Stimulated activated CD4-positive, alpha-beta T cell treated with anti-CD3 and anti-CD28 coated beads, Interleukin-15, amount 100 ng/mL, for 48 hours (primary cell): Measurements from ENCODE around the gene SCCPDH.
"Not testable (repeated sequence)": the region's sequence is repeated elsewhere in the genome, so short reads cannot be mapped to it uniquely, and the experiment has no call there.

Source experiments
- DNase-seq, 2 donors: peaks; one replicate each; pipeline ENCODE4 v3.0.0-alpha.2; 2020; ENCODE audit warnings: low read depth in 2 of 2

Gene SCCPDH

DNA sequence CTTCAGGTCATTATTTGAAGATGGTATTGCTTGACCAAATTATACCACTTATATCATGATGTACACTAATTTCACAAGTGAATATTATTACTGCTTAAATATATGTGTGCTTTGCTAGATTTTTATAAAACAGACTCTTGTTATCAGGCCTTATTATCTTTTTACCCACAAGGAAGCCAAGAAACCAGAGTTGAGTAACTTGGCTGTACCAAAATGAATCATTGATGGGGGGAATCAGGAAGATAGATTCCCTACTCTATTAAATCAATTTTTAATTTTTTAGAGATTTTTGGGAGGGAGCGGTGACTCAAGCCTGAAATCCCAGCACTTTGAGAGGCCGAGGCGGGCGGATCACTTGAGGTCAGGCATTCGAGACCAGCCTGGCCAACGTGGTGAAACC, 16.0 kb upstream of the SCCPDH start:
- no peak for DNase-seq

- no peak for DNase-seq
Observed at GRCh38 chr1:246709196-246709595, 15.0 kb upstream of the SCCPDH start.

- DNase-seq = no peak
Observed at GRCh38 chr1:246709835-246710234, 14.4 kb upstream of the SCCPDH start.

DNA sequence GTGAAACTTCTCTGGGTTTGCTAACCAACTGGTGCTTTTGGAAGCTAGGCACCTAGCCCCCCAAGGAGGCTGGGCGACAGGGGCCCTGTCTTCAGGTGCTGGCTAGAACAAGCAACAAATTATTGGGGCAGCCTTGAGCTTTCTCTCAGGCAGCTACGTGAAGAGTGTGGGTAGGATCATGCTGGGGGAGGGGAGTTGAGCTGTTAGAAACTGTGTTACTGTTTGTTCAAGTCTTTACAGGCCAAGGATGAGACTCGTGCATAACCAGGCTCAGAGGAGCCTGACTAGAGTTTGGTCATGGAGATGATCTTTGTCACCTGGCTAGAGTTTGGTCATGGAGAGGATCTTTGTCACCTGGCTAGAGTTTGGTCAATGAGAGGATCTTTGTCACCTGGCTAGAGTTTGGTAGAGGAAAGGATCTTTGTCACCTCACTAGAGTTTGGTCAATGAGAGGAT, 12.6 kb upstream of the SCCPDH start:
- DNase-seq = no peak

DNA sequence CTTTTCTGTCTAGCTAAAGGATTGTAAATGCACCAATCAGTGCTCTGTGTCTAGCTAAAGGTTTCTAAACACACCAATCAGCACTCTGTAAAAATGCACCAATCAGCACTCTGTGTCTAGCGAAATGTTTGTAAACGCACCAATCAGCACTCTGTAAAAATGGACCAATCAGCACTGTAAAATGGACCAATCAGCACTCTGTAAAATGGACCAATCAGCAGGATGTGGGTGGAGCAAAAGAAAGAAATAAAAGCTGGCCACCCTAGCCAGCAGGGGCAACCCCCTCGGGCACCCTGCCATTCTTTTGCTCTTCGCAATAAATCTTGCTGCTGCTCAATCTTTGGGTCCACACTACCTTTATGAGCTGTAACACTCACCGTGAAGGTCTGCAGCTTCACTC, 11.8 kb upstream of the SCCPDH start:
- not testable (repeated sequence) for DNase-seq

- DNase-seq = not testable (repeated sequence)
Observed at GRCh38 chr1:246719361-246719760, 4.8 kb upstream of the SCCPDH start.

DNA sequence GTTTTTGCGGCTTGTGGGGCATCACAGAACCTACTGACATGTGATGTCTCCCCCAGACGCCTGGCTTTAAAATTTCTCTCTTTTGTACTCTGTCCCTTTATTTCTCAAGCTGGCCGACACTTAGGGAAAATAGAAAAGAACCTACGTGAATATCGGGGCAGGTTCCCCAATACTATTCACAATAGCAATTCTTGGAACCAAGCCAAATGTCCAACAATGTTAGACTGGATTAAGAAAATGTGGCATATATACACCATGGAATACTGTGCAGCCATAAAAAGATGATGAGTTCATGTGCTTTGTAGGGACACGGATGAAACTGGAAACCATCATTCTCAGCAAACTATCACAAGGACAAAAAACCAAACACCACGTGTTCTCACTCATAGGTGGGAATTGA, 3.4 kb upstream of the SCCPDH start:
- DNase-seq = not testable (repeated sequence)

DNA sequence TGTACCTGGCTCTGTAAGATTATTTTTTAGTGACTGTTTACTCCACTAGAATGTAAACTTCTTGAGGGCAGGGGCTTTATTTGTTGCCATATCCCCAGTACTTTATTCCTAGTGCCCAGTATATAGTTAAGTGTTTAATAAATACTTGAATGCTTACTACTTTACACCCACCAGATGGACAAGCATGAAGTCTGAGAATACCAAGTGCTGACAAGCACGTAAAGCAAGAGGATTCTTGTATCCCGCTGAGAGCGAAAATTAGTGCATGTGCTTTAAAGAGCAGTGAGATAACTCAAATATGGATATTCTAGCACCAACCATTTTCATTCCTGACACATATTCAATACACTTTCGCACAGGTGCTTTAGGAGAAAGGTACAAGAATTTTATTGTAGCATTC, 1.5 kb upstream of the SCCPDH start:
- no peak for DNase-seq

- DNase-seq = no peak
Observed at GRCh38 chr1:246724731-246725095, 504 bp downstream of the SCCPDH start.

DNA sequence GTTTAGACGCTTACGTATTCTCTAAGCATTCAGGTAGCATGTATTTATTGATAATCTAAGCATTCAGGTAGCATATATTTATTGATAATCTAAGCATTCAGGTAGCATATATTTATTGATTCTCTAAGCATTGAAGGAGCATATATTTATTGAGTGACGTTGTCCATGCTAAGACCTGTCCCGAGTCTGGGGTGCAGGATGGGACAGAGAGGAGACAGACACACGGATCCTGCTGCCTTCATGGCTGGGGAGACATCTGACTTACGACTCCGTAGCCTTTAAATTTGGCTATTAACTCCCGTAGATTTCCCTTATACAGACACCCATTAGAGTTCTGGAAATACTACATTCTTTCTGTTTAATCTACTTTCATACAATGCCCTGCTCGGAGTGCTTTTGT, 982 bp downstream of the SCCPDH start:
- no peak for DNase-seq

DNA sequence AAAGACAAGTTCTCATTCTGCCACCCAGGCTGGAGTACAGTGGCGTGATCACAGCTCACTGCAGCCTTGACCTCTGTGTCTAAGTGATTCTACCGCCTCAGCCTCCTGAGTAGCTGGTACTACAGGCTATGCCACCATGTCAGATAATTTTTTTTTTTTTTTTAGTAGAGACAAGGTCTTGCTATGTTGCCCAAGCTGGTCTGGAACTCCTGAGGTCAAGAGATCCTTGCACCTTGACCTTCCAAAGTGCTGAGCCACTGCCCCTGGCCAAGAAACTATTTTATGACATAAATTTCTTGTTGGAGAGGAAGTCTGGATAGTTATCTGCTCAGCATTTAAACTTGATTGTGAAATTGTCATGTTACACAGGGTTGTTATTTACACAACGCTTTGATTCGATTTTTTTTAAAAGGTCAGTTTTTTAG, 2.1 kb downstream of the SCCPDH start:
- no peak for DNase-seq

DNA sequence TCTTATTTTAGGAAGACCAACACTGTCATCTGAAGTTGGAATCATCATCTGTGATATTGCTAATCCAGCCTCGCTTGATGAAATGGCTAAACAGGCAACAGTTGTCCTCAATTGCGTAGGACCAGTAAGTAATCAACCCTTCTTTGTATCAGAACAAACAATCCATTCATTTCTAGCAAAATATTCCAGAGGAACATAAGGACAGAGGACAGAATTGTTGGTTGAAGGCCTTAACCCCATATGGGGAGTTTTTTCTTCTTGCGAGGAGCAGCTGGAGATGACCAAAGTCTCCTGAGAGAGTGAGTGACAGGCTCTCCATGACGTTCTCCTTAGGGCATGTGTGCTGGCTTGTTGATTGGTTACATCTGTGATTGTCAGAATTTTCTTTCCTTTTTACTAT, 2.7 kb downstream of the SCCPDH start:
- no peak for DNase-seq

GRCh38 chr1:246727594-246727993, 3.4 kb downstream of the SCCPDH start:
- DNase-seq = no peak

DNA sequence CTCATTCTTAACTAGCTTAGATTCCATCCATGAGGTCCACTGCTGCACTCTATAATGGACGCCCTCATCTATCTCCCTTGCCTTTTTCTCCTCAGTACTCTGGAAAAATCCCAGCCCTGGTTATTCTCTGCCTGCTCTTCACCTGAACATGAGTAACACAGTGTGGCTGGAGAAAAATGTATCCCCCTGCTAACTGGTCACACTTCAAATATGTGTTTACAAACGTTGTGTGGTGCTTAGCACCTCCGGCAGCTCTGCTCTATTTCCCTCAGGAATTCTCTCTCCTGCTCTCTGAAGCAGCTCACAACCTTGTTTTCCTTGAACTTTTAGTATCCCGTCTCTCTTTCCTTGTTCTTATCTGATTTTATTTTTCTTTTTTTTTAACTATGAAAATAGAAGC, 4.1 kb downstream of the SCCPDH start:
- no peak for DNase-seq

DNA sequence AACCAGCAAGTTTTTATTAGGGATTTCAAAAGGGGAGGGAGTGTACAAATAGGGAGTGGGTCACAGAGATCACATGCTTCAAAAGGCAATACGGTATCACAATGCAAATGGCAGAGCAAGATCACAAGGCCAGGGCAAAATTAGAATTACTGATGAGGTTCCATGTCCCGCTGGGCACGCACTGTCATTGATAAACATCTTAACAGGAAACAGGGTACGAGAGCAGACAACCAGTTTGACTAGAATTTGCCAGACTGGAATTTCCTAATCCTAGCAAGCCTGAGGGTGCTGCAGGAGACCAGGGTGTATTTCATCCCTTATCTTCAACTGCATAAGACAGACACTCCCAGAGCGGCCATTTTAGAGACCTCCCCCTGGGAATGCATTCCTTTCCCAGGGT, 4.8 kb downstream of the SCCPDH start:
- not testable (repeated sequence) for DNase-seq

DNA sequence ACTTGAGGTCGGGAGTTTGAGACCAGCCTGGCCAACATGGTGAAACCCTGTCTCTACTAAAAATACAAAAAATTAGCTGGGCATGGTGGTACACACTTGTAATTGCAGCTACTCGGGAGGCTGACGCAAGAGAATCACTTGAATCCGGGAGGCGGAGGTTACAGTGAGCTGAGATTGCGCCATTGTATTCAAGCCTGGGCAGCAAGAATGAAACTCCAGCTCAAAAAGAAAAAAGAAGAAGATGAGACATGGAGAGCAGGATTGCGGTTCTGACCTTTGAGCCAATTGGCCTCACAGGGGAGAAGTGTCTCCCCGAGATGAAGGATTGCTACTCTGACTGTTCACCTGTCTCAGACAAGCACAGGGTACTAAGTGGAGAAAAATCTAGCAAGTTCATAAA, 6.6 kb downstream of the SCCPDH start:
- DNase-seq = no peak

- DNase-seq = not testable (repeated sequence)
Observed at GRCh38 chr1:246731873-246732272, 7.7 kb downstream of the SCCPDH start.

- no peak for DNase-seq
Observed at GRCh38 chr1:246733704-246734103, 9.5 kb downstream of the SCCPDH start.

GRCh38 chr1:246734866-246735265, 10.7 kb downstream of the SCCPDH start:
- DNase-seq = no peak

DNA sequence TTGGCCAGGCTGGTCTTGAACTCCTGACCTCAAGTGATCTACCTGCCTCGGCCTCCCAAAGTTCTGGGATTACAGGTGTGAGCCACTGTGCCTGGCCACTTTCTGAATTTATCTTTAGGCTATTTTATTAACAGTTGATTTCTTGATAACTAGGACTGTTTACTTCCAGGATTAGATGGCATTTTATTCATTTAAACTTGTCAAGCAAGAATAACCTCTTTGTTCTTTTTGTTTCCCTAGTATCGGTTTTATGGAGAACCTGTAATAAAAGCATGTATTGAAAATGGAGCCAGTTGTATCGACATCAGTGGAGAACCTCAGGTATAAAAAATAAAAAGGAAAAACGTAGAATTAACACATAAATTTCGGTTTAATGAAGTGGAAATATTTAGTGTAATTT, 11.5 kb downstream of the SCCPDH start:
- no peak for DNase-seq

- no peak for DNase-seq
Observed at GRCh38 chr1:246742396-246742795, 18.2 kb downstream of the SCCPDH start.

DNA sequence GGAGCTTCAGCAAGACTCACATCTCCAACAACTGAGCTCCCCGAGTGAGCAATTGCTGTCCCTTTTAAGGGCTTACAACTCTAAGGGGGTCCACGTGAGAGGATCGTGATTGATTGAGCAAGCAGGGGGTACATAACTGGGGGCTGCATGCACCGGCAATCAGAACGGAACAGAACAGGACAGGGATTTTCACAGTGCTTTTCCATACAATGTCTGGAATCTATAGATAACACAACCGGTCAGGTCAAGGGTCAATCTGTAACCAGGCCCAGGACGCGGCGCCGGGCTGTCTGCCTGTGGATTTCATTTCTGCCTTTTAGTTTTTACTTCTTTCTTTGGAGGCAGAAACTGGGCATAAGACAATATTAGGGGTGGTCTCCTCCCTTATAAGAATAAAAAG, 21.9 kb downstream of the SCCPDH start:
- DNase-seq = not testable (repeated sequence)

DNA sequence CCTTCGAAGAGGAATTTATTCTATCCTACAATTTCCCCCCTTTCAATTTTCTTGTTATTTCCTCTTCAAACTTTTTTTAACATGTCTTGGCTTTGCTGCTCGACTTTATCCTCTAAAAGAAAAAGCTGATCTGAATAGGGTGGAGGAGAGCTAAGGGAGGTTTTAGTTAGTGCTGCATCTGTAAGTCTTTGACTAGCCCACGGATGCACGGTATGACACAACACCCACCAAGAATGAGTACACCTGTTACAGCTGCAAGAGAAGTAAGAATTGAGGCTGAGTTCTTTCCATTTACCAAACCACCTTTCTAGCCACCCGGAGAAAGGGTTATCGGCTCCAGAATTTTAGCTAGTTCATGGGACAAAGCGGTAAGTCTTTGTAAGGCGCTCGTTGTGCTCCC, 23.8 kb downstream of the SCCPDH start:
- DNase-seq = no peak

- no peak for DNase-seq
Observed at GRCh38 chr1:246748867-246749266, 24.7 kb downstream of the SCCPDH start.

- DNase-seq = no peak
Observed at GRCh38 chr1:246750752-246751151, 26.5 kb downstream of the SCCPDH start.
